Measurements from ENCODE around the gene KRT81.
"Not testable (repeated sequence)": the region's sequence is repeated elsewhere in the genome, so short reads cannot be mapped to it uniquely, and the experiment has no call there.

KRT81 gene

DNA sequence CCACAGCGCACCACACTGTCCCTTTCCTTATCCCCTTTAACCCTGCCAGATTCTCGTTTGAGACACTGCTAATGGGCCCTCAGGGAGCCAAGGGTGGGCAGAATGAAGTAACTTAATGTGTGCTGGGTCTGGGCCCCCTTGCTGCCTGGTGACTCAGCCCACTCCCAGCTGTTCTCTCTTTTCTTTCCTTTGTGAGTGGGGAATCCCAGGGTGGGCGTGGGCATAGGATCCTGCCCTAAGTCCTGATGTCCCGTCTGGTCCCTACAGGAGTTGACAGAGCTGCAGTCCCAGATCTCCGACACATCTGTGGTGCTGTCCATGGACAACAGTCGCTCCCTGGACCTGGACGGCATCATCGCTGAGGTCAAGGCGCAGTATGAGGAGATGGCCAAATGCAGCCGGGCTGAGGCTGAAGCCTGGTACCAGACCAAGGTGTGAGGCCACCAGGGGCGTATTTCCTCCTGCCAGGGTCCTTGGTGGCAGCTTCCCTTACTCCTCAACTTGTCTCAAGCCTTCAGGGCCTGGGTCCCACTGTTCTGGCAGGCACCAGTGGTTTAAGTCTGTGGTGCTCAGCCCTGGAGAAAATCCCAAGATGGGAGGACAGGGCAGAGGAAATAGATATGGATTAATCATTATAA, 50.0 kb downstream of the KRT81 start:
- DNase-seq (ENCODE audit: low spot score) = no peak

GRCh38 chr12:52240247-52240646, 51.1 kb downstream of the KRT81 start:
- DNase-seq (ENCODE audit: low spot score) = not testable (repeated sequence)

GRCh38 chr12:52239767-52240166, 51.6 kb downstream of the KRT81 start:
- DNase-seq (ENCODE audit: low spot score) = no peak

DNA sequence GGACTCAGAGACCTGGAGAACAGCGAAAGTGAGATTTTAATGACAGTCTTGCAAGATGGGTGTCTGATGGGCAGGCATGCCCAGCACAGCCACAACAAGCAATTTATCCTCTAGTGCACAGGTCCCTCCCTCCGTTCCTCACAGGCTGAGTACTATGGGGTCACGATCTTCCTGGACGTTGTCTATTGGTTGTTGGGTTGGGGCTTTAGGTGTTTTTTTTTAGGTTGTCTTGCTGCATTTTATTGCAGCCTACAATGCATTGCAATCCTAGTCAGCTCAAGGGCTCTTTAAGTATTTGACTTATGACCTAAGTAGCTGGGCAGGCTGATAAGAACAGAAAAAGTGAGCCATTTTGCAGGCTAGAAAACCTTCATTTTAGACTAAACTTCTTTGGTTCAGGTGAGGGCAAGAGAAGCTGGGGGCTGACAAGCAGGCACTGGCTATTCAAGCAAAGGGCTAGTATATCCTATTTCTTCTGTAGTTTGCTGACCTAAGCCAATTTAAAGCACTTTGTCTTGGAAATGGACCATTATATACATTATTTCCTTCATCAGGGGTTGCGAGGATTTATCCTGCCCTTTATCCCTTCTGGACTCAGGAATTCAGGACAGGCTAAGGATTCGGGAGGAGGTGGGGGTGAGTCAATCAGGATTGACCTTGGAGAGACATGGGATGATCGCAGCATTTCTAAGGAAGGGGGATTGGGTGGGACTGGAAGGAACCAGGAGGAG, 52.3 kb downstream of the KRT81 start:
- DNase-seq (ENCODE audit: low spot score) = no peak

DNA sequence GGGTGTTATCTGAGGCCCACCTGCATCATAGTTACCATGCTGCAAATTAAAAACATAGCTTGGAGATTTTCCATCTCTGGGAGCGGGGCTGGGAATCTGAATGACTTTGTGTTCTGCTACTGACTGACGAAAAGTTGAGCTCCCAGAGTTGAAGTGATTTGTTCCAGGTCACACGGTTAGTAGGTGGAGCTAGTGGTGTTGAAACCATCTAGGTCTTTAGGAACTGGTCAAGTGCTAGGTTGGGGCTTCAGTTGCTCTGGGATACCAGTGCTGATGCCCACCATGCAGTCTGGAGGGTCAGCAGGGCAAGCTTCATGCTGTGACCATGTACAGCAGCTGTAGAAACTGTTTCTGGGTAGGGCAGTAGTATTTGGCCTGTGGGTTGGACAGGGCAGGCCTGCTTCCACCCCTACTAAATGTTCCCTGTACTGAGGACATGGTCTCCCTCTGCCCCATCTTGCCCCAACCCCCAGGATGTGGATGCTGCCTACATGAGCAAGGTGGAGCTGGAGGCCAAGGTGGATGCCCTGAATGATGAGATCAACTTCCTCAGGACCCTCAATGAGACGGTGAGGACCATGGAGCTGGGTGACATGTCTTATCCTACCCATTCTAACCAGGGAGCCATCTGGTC, 53.0 kb downstream of the KRT81 start:
- DNase-seq (ENCODE audit: low spot score) = no peak

DNA sequence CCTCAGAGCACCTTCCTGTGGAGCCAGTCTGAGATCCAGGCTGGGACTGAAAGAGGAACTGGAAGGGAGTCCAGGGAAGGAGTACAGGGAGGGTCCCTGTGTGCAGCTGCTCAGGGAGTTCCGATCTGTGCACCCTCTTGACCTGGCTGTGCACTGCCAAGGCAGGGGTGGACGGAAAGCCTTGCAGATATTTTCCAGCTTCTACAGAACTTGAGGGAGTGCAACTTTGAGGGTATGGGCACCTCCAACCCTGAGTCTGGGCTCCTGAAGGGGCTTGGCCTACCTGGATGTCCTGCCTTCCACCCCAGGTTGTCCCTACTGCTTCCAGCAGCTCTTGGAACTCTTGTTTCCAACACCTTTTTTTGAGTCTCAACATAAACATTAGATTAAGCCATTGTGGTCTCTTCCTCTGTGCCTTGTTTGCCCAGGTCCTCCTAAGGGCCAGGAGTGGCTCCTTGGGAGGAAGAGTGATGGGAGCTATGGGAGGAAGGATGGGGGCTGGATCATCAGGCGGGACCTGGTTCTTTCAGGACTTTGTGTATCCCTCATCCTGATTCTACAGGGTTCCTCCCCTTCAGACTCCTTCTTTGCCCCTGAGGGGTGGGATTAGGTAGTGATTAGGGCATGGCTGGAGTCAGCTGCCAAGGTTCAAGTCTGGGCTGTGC, 54.8 kb downstream of the KRT81 start:
- no peak for DNase-seq (ENCODE audit: low spot score)
